ENCODE results near the gene MPPED2. TPM values are rescaled to one million over a fixed set of nuclear protein-coding genes. Genes with fewer than 3 reads are reported as not detected.

The MPPED2 gene
- total RNA-seq, 1 experiment from 2014 or later: 4.7 TPM

GRCh38 chr11:30420233-30420787 lies 165.8 kb downstream of the MPPED2 start:
- H2AK5ac ChIP-seq (ENCODE audit: insufficient read length, low read length): no peak overlapping the region
- H2BK20ac ChIP-seq (ENCODE audit: low read depth, low read length, poor library complexity, severe bottlenecking): no peak overlapping the region
- H3K9me3 ChIP-seq (ENCODE audit: control insufficient read depth, low read depth, low read length): no peaks in the 10 kb centered on the region
- H3K23me2 ChIP-seq (ENCODE audit: insufficient read length, low read depth, low read length, poor library complexity, severe bottlenecking): no peaks in the 10 kb centered on the region
- Mint-ChIP-seq H3K27me3 (ENCODE audit: low read depth) (peaks cover 7% of the 10 kb centered on the region; the same call in 1 of the 2 replicates), H3K27ac (no peak overlapping the region), H3K9me3 (no peaks in the 10 kb centered on the region), H3K4me3 (no peak overlapping the region), H3K36me3 (ENCODE audit: insufficient read depth in 1 of 3, low read depth in 3 of 3) (no peaks in the 10 kb centered on the region; a peak in 1 of 7 replicates), H3K4me1 (peaks cover 32 to 41% of the 10 kb centered on the region in 2 experiments)
- H3K56ac ChIP-seq (ENCODE audit: insufficient read length, low read depth, low read length): no peak overlapping the region
- H3K4me2 ChIP-seq (ENCODE audit: insufficient read depth, insufficient read length, low read length): no peak overlapping the region
- TF ChIP-seq CTCF (conservative IDR thresholded peaks at IDR 0.05): no peak
- no peak for DNase-seq
- H4K91ac ChIP-seq (ENCODE audit: insufficient read length, low read depth, low read length): no peak overlapping the region
- H3K14ac ChIP-seq (ENCODE audit: insufficient read depth, low read length): no peak overlapping the region
- H2AFZ ChIP-seq (ENCODE audit: low read length): no peak overlapping the region
- no peak overlapping the region for H2BK5ac ChIP-seq (ENCODE audit: insufficient read length, low read length)
- H3K18ac ChIP-seq (ENCODE audit: insufficient read length, low read depth, low read length): no peak overlapping the region
- H3K23ac ChIP-seq (ENCODE audit: insufficient read length, low read depth, low read length): no peak overlapping the region
- no peaks in the 10 kb centered on the region for H3K79me2 ChIP-seq (ENCODE audit: insufficient read depth, low read length)
- H4K20me1 ChIP-seq (ENCODE audit: control insufficient read depth, insufficient read depth, insufficient read length): no peaks in the 10 kb centered on the region
- no peak overlapping the region for H2BK15ac ChIP-seq (ENCODE audit: low read depth, low read length)
- no peak overlapping the region for H2BK12ac ChIP-seq (ENCODE audit: insufficient read length, low read depth, low read length)
- H3K4me1 ChIP-seq (ENCODE audit: insufficient read depth, low read length): peaks cover 12% of the 10 kb centered on the region; the same call in 1 of the 2 replicates
- no peak overlapping the region for H3T11ph ChIP-seq (ENCODE audit: low read length)
- no CpG with 5 or more reads among the region's 5 CpGs for WGBS (ENCODE audit: extremely low coverage, insufficient read length, low lambda C conversion rate)
- no peak overlapping the region for H4K5ac ChIP-seq (ENCODE audit: insufficient read length, low read depth, low read length)
- H3K9ac ChIP-seq (ENCODE audit: extremely low read depth, insufficient read length, low read length): no peak overlapping the region
- no peak overlapping the region for H3K4ac ChIP-seq (ENCODE audit: low read depth, low read length)
- no peak overlapping the region for H4K8ac ChIP-seq (replicated peaks; ENCODE audit: insufficient read length, low read depth, low read length)
- no peak overlapping the region for H2BK120ac ChIP-seq (ENCODE audit: low read depth, low read length, poor library complexity, severe bottlenecking)
- no peaks in the 10 kb centered on the region for H3K79me1 ChIP-seq (ENCODE audit: insufficient read depth, low read depth, low read length, poor library complexity, severe bottlenecking)
- no peak overlapping the region for H3K27ac ChIP-seq (ENCODE audit: insufficient read length, low read depth, low read length)
- H3K27me3 ChIP-seq (ENCODE audit: insufficient read depth, low read length): no peaks in the 10 kb centered on the region

Data from H9 (cell line).